GM12878 (cell line): ENCODE results near the gene TBCCD1. TPM values are rescaled to one million over a fixed set of nuclear protein-coding genes. Genes with fewer than 3 reads are reported as not detected.

ENCODE experiments used
- ASH2L ChIP-seq: fragments of 300-600, 200-600 bp; sonication (generic); IDR thresholded peaks from 2 replicates; pipeline ENCODE4 v1.6.1; 2017; ENCODE audit warnings: low read depth, mild to moderate bottlenecking, borderline replicate concordance
- ATF7 ChIP-seq: fragments of 450-650 bp; IDR thresholded peaks from 2 replicates; pipeline ENCODE4 v1.6.1; 2016; ENCODE audit warnings: low read depth, mild to moderate bottlenecking
- BCL11A ChIP-seq: IDR thresholded peaks from 2 replicates; pipeline ENCODE4 v1.6.1; 2011; ENCODE audit warnings: low read depth, low read length
- CBX5 ChIP-seq: sonication (generic); IDR thresholded peaks from 2 replicates; pipeline ENCODE4 v1.6.1; 2016; ENCODE audit warnings: low read depth, moderate library complexity, mild to moderate bottlenecking, inconsistent platforms
- EP300 ChIP-seq, 2 experiments: fragments of 150-350 bp in 1 of 2; IDR thresholded peaks; 2 replicates each; pipeline ENCODE4 v1.6.1; 2011 to 2012; ENCODE audit warnings: low read depth in 2 of 2, low read length in 2 of 2, borderline replicate concordance in 1 of 2, improper control_type of control experiment in 1 of 2, inconsistent platforms in 1 of 2; ENCODE audit not compliant: control insufficient read depth in 1 of 2
- FOXM1 ChIP-seq: IDR thresholded peaks from 2 replicates; pipeline ENCODE4 v1.6.1; 2012; ENCODE audit warnings: low read depth, mild to moderate bottlenecking, inconsistent platforms, low read length, moderate library complexity
- IKZF1 ChIP-seq: fragments of 450-650 bp; conservative IDR thresholded peaks from 2 replicates; pipeline ENCODE4 v1.6.1; 2017; ENCODE audit warnings: antibody characterized with exemption, mild to moderate bottlenecking
- IKZF2 ChIP-seq, 2 experiments: fragments of 450-650 bp; IDR thresholded peaks; 2 replicates each; pipeline ENCODE4 v1.6.1; 2017; ENCODE audit warnings: mild to moderate bottlenecking in 2 of 2, moderate library complexity in 2 of 2
- LARP7 ChIP-seq: fragments of 450-650 bp; IDR thresholded peaks from 2 replicates; pipeline ENCODE4 v1.6.1; 2017; ENCODE audit warnings: mild to moderate bottlenecking
- MEF2B ChIP-seq: fragments of 450-650 bp; IDR thresholded peaks from 2 replicates; pipeline ENCODE4 v1.6.1; 2018; ENCODE audit warnings: mild to moderate bottlenecking, moderate library complexity; ENCODE audit not compliant: partially characterized antibody, poor library complexity, severe bottlenecking
- NFIC ChIP-seq: IDR thresholded peaks from 2 replicates; pipeline ENCODE4 v1.6.1; 2012; ENCODE audit warnings: low read depth, mild to moderate bottlenecking, inconsistent platforms, low read length, moderate library complexity
- NR2F1 ChIP-seq: fragments of 450-650 bp; conservative IDR thresholded peaks from 2 replicates; pipeline ENCODE4 v1.6.1; 2017; ENCODE audit warnings: mild to moderate bottlenecking
- PAX8 ChIP-seq: fragments of 450-650 bp; IDR thresholded peaks from 2 replicates; pipeline ENCODE4 v1.6.1; 2017; ENCODE audit warnings: mild to moderate bottlenecking, moderate library complexity
- POLR2AphosphoS2 ChIP-seq: IDR thresholded peaks from 2 replicates; pipeline ENCODE4 v1.6.1; 2011; ENCODE audit warnings: low read depth, mild to moderate bottlenecking, low read length, improper control_type of control experiment, moderate library complexity
- RAD21 ChIP-seq: IDR thresholded peaks from 2 replicates; pipeline ENCODE4 v1.6.1; 2011; ENCODE audit warnings: mild to moderate bottlenecking, low read depth, low read length, moderate library complexity; ENCODE audit not compliant: insufficient read depth
- RAD51 ChIP-seq: fragments of 450-650 bp; IDR thresholded peaks from 2 replicates; pipeline ENCODE4 v1.6.1; 2016; ENCODE audit warnings: moderate library complexity, mild to moderate bottlenecking, inconsistent platforms
- RUNX3 ChIP-seq: IDR thresholded peaks from 2 replicates; pipeline ENCODE4 v1.6.1; 2012; ENCODE audit warnings: low read length, inconsistent platforms
- SIX5 ChIP-seq: IDR thresholded peaks from 2 replicates; pipeline ENCODE4 v1.6.1; 2011; ENCODE audit warnings: mild to moderate bottlenecking, low read depth, low read length, moderate library complexity; ENCODE audit not compliant: severe bottlenecking
- ZNF24 ChIP-seq: fragments of 450-650 bp; IDR thresholded peaks from 2 replicates; pipeline ENCODE4 v1.6.1; 2017; ENCODE audit warnings: antibody characterized with exemption, mild to moderate bottlenecking
- polyA plus RNA-seq, 11 experiments: library from polyadenylated mRNA; depleted of rRNA in 4 of 11; unstranded in 6 of 11; stranded (reverse) in 5 of 11; fragments of >200 nt; fragmentation: Nextera tagmentation in 4 of 11; fragmentation: Illumina TruSeq in 1 of 11; extraction: Ambion mirVana in 4 of 11; extraction: Trizol in 1 of 11; gene quantifications; 1 replicate in 1 of 11; 2 replicates in 10 of 11; pipeline versions ENCODE4 v1.2.1 to v1.2.3, GENCODE V29; 2011 to 2016; ENCODE audit warnings: inconsistent platforms in 2 of 11, missing spikeins in 2 of 11, low read depth in 1 of 11
- total RNA-seq, 4 experiments: library from RNA; depleted of rRNA in 3 of 4; stranded (reverse); fragments of >200 nt in 3 of 4; fragmentation: Illumina TruSeq in 1 of 4; extraction: Trizol in 1 of 4; gene quantifications; 2 replicates each; pipeline versions ENCODE4 v1.2.1 to v1.2.3, GENCODE V29; 2013 to 2021
- TF ChIP-seq, protein P1 (sequence below): fragments of 450-650 bp; IDR thresholded peaks from 2 replicates; pipeline ENCODE4 v1.6.1; 2017; ENCODE audit warnings: low read depth, mild to moderate bottlenecking, moderate library complexity
- TF ChIP-seq, protein P2 (sequence below): fragments of 450-650 bp; formaldehyde crosslinking; IDR thresholded peaks from 2 replicates; pipeline ENCODE4 v1.5.0; 2022; ENCODE audit warnings: mild to moderate bottlenecking, missing genetic modification characterization

TBCCD1 gene
- total and polyA plus RNA-seq, 10 of the 15 experiments (the other 5 are each of a cell fraction or from before 2014, with no cell fraction given): 6.9 to 23.4 (median 14.7) TPM

DNA sequence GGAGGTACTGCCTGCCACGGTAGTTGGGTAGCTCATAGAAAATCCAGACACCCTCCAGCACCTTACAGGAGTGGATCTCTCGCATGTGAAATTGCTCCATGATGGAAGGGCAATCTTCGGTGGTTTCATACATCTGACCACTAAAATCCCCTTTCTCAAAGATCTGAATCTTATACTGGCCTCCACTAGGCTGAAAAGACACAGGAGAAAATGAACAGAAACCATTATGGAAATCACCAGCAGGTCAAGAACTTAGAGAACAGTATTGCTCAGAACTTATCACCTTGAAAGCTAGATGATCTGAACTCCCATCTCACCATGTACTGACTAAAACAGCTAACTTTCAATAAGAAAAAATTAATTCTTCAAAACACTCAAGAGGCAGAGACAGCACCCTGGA, 28.4 kb downstream of the TBCCD1 start (continued):
- TF ChIP-seq RAD51 (no peak), NR2F1 (peak; percentile 51), RUNX3 (peak; percentile 84), NFIC (peak; percentile 43; the same call in 1 of the 2 replicates), FOXM1 (no peak), LARP7 (no peak), RAD21 (0 out of 2 replicates have a peak, but pooled peaks have one; percentile 2), PAX8 (no peak), ASH2L (no peak), EP300 (IDR thresholded peaks at IDR 0.05; ENCODE audit: borderline replicate concordance in 1 of 2, control insufficient read depth in 1 of 2, low read depth in 2 of 2, low read length in 2 of 2) (0 out of 4 replicates have a peak, but pooled peaks of 1 of the 2 experiments have one; percentile 19), ATF7 (no peak), CBX5 (no peak), MEF2B (no peak), IKZF1 (peak; percentile 57; the same call in 1 of the 2 replicates), BCL11A (no peak), POLR2AphosphoS2 (no peak), IKZF2 (IDR thresholded peaks at IDR 0.05) (peak; percentile 35 to 43; a peak in 2 of 4 replicates), ZNF24 (no peak), SIX5 (no peak)
- TF ChIP-seq, protein P1, sequence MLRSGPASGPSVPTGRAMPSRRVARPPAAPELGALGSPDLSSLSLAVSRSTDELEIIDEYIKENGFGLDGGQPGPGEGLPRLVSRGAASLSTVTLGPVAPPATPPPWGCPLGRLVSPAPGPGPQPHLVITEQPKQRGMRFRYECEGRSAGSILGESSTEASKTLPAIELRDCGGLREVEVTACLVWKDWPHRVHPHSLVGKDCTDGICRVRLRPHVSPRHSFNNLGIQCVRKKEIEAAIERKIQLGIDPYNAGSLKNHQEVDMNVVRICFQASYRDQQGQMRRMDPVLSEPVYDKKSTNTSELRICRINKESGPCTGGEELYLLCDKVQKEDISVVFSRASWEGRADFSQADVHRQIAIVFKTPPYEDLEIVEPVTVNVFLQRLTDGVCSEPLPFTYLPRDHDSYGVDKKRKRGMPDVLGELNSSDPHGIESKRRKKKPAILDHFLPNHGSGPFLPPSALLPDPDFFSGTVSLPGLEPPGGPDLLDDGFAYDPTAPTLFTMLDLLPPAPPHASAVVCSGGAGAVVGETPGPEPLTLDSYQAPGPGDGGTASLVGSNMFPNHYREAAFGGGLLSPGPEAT: no peak
- TF ChIP-seq, protein P2, sequence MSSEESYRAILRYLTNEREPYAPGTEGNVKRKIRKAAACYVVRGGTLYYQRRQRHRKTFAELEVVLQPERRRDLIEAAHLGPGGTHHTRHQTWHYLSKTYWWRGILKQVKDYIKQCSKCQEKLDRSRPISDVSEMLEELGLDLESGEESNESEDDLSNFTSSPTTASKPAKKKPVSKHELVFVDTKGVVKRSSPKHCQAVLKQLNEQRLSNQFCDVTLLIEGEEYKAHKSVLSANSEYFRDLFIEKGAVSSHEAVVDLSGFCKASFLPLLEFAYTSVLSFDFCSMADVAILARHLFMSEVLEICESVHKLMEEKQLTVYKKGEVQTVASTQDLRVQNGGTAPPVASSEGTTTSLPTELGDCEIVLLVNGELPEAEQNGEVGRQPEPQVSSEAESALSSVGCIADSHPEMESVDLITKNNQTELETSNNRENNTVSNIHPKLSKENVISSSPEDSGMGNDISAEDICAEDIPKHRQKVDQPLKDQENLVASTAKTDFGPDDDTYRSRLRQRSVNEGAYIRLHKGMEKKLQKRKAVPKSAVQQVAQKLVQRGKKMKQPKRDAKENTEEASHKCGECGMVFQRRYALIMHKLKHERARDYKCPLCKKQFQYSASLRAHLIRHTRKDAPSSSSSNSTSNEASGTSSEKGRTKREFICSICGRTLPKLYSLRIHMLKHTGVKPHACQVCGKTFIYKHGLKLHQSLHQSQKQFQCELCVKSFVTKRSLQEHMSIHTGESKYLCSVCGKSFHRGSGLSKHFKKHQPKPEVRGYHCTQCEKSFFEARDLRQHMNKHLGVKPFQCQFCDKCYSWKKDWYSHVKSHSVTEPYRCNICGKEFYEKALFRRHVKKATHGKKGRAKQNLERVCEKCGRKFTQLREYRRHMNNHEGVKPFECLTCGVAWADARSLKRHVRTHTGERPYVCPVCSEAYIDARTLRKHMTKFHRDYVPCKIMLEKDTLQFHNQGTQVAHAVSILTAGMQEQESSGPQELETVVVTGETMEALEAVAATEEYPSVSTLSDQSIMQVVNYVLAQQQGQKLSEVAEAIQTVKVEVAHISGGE: no peak
